ENCODE data around the gene TSC1. TPM values are rescaled to one million over a fixed set of nuclear protein-coding genes. Genes with fewer than 3 reads are reported as not detected.

The TSC1 gene
- polyA plus RNA-seq, 3 donors, result 3.3 to 43.0 (median 5.8) TPM

- peaks cover 74 to 83% of the 10 kb centered on the region in 2 donors for H3K36me3 Mint-ChIP-seq
These were observed 34.0 kb downstream of the TSC1 start for GRCh38 chr9:132910376-132910775.

DNA sequence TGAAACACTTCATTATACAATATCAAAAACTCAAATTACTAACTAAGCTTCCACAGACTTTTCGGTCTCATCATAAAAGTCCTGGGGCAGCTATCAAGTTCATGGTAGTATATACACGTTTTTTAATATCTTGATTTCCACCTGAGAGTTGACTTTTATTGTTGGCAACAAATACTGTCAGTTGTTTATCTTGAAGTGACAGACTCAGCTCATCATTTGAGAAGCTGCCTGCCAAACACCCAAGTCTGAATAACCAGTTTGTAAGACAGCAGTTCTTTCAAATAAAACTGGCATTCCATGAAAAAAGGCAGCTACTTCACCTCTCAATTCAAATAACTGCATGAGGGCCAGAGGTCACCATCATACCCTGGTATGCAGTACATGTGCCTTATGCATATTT lies 35.1 kb downstream of the TSC1 start:
- no CpG with 5 or more reads among the region's 2 CpGs for WGBS (ENCODE audit: insufficient coverage)
- Mint-ChIP-seq H3K9me3 (peaks cover 0 to 2% (median 0%) of the 10 kb centered on the region in 7 donors), H3K27ac (no peak overlapping the region)

More at GRCh38 chr9:132910376-132910775, 34.0 kb downstream of the TSC1 start:
- no peak overlapping the region for H3K9ac ChIP-seq (ENCODE audit: insufficient read depth, low read length, poor library complexity, severe bottlenecking)
- peaks cover 57 to 89% of the 10 kb centered on the region in 2 donors for H3K36me3 ChIP-seq (replicated peaks in 1 of 2; ENCODE audit: control insufficient read depth in 1 of 2, insufficient read depth in 2 of 2, low read length in 2 of 2)
- Mint-ChIP-seq H3K4me1 (no peaks in the 10 kb centered on the region), H3K27ac (no peak overlapping the region), H3K27me3 (ENCODE audit: low read depth in 3 of 3) (no peaks in the 10 kb centered on the region), H3K9me3 (peaks cover 0 to 2% (median 0%) of the 10 kb centered on the region in 7 donors), H3K4me3 (no peak overlapping the region)
- 88% methylated on average over 1 of the region's 6 CpGs for WGBS (ENCODE audit: insufficient coverage)
- H3K27ac ChIP-seq (ENCODE audit: low read depth in 1 of 2, low read length in 2 of 2), result no peak overlapping the region
- H3K4me3 ChIP-seq (replicated peaks in 1 of 3; ENCODE audit: low read depth in 2 of 3, low read length in 3 of 3), result no peak overlapping the region
- TF ChIP-seq, protein P1, sequence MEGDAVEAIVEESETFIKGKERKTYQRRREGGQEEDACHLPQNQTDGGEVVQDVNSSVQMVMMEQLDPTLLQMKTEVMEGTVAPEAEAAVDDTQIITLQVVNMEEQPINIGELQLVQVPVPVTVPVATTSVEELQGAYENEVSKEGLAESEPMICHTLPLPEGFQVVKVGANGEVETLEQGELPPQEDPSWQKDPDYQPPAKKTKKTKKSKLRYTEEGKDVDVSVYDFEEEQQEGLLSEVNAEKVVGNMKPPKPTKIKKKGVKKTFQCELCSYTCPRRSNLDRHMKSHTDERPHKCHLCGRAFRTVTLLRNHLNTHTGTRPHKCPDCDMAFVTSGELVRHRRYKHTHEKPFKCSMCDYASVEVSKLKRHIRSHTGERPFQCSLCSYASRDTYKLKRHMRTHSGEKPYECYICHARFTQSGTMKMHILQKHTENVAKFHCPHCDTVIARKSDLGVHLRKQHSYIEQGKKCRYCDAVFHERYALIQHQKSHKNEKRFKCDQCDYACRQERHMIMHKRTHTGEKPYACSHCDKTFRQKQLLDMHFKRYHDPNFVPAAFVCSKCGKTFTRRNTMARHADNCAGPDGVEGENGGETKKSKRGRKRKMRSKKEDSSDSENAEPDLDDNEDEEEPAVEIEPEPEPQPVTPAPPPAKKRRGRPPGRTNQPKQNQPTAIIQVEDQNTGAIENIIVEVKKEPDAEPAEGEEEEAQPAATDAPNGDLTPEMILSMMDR (IDR thresholded peaks at IDR 0.05), result no peak
- H3K4me2 ChIP-seq (replicated peaks; ENCODE audit: extremely low read depth, low read length, poor library complexity, severe bottlenecking), result no peak overlapping the region
- H3K4me1 ChIP-seq (ENCODE audit: control insufficient read depth in 1 of 2, insufficient read depth in 2 of 2, low read length in 2 of 2), result no peaks in the 10 kb centered on the region
- no peaks in the 10 kb centered on the region for H3K27me3 ChIP-seq (ENCODE audit: control insufficient read depth in 2 of 2, insufficient read depth in 2 of 2, low read length in 2 of 2)
- intact Hi-C loops (cut with micrococcal nuclease), result no loop called here
- no peaks in the 10 kb centered on the region for H3K79me2 ChIP-seq (ENCODE audit: insufficient read depth, low read length)
- no peaks in the 10 kb centered on the region for H3K9me3 ChIP-seq (replicated peaks in 1 of 2; ENCODE audit: control insufficient read depth in 1 of 2, insufficient read depth in 1 of 2, low read length in 2 of 2)
- H4K20me1 ChIP-seq (ENCODE audit: insufficient read depth, low read length), result no peaks in the 10 kb centered on the region
- DNase-seq, result no peak
- no peak overlapping the region for H2AFZ ChIP-seq (ENCODE audit: insufficient read depth, low read depth, low read length, poor library complexity, severe bottlenecking)

More for the DNA sequence above, 35.1 kb downstream of the TSC1 start:
- intact Hi-C loops (cut with micrococcal nuclease), result no loop called here
- Histone ChIP-seq H2AFZ (ENCODE audit: insufficient read depth, low read depth, low read length, poor library complexity, severe bottlenecking) (no peak overlapping the region), H3K9me3 (replicated peaks in 1 of 2; ENCODE audit: control insufficient read depth in 1 of 2, insufficient read depth in 1 of 2, low read length in 2 of 2) (no peaks in the 10 kb centered on the region), H3K79me2 (ENCODE audit: insufficient read depth, low read length) (no peaks in the 10 kb centered on the region), H3K4me3 (replicated peaks in 1 of 3; ENCODE audit: low read depth in 2 of 3, low read length in 3 of 3) (no peak overlapping the region), H3K4me2 (replicated peaks; ENCODE audit: extremely low read depth, low read length, poor library complexity, severe bottlenecking) (no peak overlapping the region), H3K27ac (ENCODE audit: low read depth in 1 of 2, low read length in 2 of 2) (no peak overlapping the region), H3K9ac (ENCODE audit: insufficient read depth, low read length, poor library complexity, severe bottlenecking) (no peak overlapping the region), H3K4me1 (ENCODE audit: control insufficient read depth in 1 of 2, insufficient read depth in 2 of 2, low read length in 2 of 2) (no peaks in the 10 kb centered on the region), H3K36me3 (replicated peaks in 1 of 2; ENCODE audit: control insufficient read depth in 1 of 2, insufficient read depth in 2 of 2, low read length in 2 of 2) (peaks cover 64 to 89% of the 10 kb centered on the region in 2 donors), H3K27me3 (ENCODE audit: control insufficient read depth in 2 of 2, insufficient read depth in 2 of 2, low read length in 2 of 2) (no peaks in the 10 kb centered on the region), H4K20me1 (ENCODE audit: insufficient read depth, low read length) (no peaks in the 10 kb centered on the region)
- DNase-seq, result no peak
- peaks cover 75 to 86% of the 10 kb centered on the region in 2 donors for H3K36me3 Mint-ChIP-seq
- no peaks in the 10 kb centered on the region for H3K4me1 Mint-ChIP-seq
- H3K4me3 Mint-ChIP-seq, result no peak overlapping the region
- no peaks in the 10 kb centered on the region for H3K27me3 Mint-ChIP-seq (ENCODE audit: low read depth in 3 of 3)
- TF ChIP-seq, protein P1 (IDR thresholded peaks at IDR 0.05), result no peak
